ENCODE results near the gene UBE2L3.
"Not testable (repeated sequence)": the region's sequence is repeated elsewhere in the genome, so short reads cannot be mapped to it uniquely, and the experiment has no call there.

UBE2L3 gene

GRCh38 chr22:21573293-21573734, 5.8 kb downstream of the UBE2L3 start:
- no peak for DNase-seq

GRCh38 chr22:21573750-21574494, 6.4 kb downstream of the UBE2L3 start:
- DNase-seq: no peak

- DNase-seq: no peak
Measured at GRCh38 chr22:21579474-21579851, 11.9 kb downstream of the UBE2L3 start.

- DNase-seq: not testable (repeated sequence)
Measured at GRCh38 chr22:21580623-21581007, 13.1 kb downstream of the UBE2L3 start.

GRCh38 chr22:21581009-21581713, 13.6 kb downstream of the UBE2L3 start:
- not testable (repeated sequence) for DNase-seq

GRCh38 chr22:21582801-21583740, 15.6 kb downstream of the UBE2L3 start:
- DNase-seq: no peak

- DNase-seq: no peak
Measured at GRCh38 chr22:21585389-21585788, 17.9 kb downstream of the UBE2L3 start.

- no peak for DNase-seq
Measured at GRCh38 chr22:21587803-21588611, 20.5 kb downstream of the UBE2L3 start.

GRCh38 chr22:21589396-21589795, 21.9 kb downstream of the UBE2L3 start:
- DNase-seq: no peak

GRCh38 chr22:21590809-21591641, 23.5 kb downstream of the UBE2L3 start:
- no peak for DNase-seq

GRCh38 chr22:21591695-21592094, 24.2 kb downstream of the UBE2L3 start:
- no peak for DNase-seq

GRCh38 chr22:21592422-21592821, 24.9 kb downstream of the UBE2L3 start:
- no peak for DNase-seq

GRCh38 chr22:21593406-21594232, 26.1 kb downstream of the UBE2L3 start:
- DNase-seq: peak; percentile 37

GRCh38 chr22:21594865-21595452, 27.4 kb downstream of the UBE2L3 start:
- no peak for DNase-seq

GRCh38 chr22:21596356-21597135, 29.0 kb downstream of the UBE2L3 start:
- DNase-seq: not testable (repeated sequence)

- DNase-seq: no peak
Measured at GRCh38 chr22:21598302-21598701, 30.8 kb downstream of the UBE2L3 start.

- no peak for DNase-seq
Measured at GRCh38 chr22:21599053-21599893, 31.8 kb downstream of the UBE2L3 start.

GRCh38 chr22:21602579-21602978, 35.1 kb downstream of the UBE2L3 start:
- no peak for DNase-seq

All from NCI-H82 (cell line).